GM12872 (cell line): ENCODE measurements around the gene CFAP251.

Experiments
- CTCF ChIP-seq: IDR thresholded peaks from 3 replicates; pipeline ENCODE4 v1.5.1; 2011; ENCODE audit warnings: low read depth, mild to moderate bottlenecking, low read length, moderate library complexity; ENCODE audit not compliant: insufficient read depth

The CFAP251 gene

GRCh38 chr12:121917950-121918678 is at the start of gene CFAP251:
TSS of gene CFAP251 (plus strand) at chr12:121918592. CDS start at chr12:121921306, 2,714 bp downstream.
- TF ChIP-seq CTCF: peak; percentile 80

- no peak for TF ChIP-seq CTCF
These were observed 46.9 kb upstream of the CFAP251 start for GRCh38 chr12:121871467-121871866.

- no peak for TF ChIP-seq CTCF
These were observed 45.7 kb upstream of the CFAP251 start for GRCh38 chr12:121872546-121873215.

GRCh38 chr12:121873216-121873569 is 45.2 kb upstream of the CFAP251 start:
- no peak for TF ChIP-seq CTCF

GRCh38 chr12:121874071-121874470 is 44.3 kb upstream of the CFAP251 start:
- no peak for TF ChIP-seq CTCF

- no peak for TF ChIP-seq CTCF
These were observed 42.8 kb upstream of the CFAP251 start for GRCh38 chr12:121875582-121875981.

- TF ChIP-seq CTCF: no peak
These were observed 35.1 kb upstream of the CFAP251 start for GRCh38 chr12:121883315-121883660.
